Esophagus (tissue), 2 donors: ENCODE data around the gene STAT5A. TPM values are rescaled to one million over a fixed set of nuclear protein-coding genes. Genes with fewer than 3 reads are reported as not detected.
"Not testable (repeated sequence)": the region's sequence is repeated elsewhere in the genome, so short reads cannot be mapped to it uniquely, and the experiment has no call there.

ENCODE experiments used
- H3K27ac ChIP-seq, 2 donors: one replicate each; pipeline ENCODE4 v1.5.1; 2013; ENCODE audit warnings: low read depth in 2 of 2, mild to moderate bottlenecking in 2 of 2, inconsistent platforms in 1 of 2, low read length in 1 of 2, moderate library complexity in 1 of 2
- H3K27me3 ChIP-seq, 2 donors: one replicate each; pipeline ENCODE4 v1.6.1; 2013; ENCODE audit warnings: low read length in 2 of 2, control low read depth in 1 of 2, mild to moderate bottlenecking in 1 of 2; ENCODE audit not compliant: insufficient read depth in 2 of 2, control insufficient read depth in 1 of 2
- H3K36me3 ChIP-seq, 2 donors: one replicate each; pipeline ENCODE4 v1.6.1; 2013; ENCODE audit warnings: low read length in 1 of 2; ENCODE audit not compliant: control insufficient read depth in 2 of 2, insufficient read depth in 2 of 2
- H3K4me1 ChIP-seq, 2 donors: one replicate each; pipeline ENCODE4 v1.6.1; 2013; ENCODE audit warnings: low read length in 1 of 2; ENCODE audit not compliant: control insufficient read depth in 2 of 2, insufficient read depth in 2 of 2
- H3K4me3 ChIP-seq, 2 donors: one replicate each; pipeline ENCODE4 v1.5.1; 2013; ENCODE audit warnings: low read length in 2 of 2, mild to moderate bottlenecking in 2 of 2, low read depth in 1 of 2, moderate library complexity in 1 of 2
- H3K9me3 ChIP-seq, 2 donors: one replicate each; pipeline ENCODE4 v1.6.1; 2013; ENCODE audit warnings: mild to moderate bottlenecking in 2 of 2, low read depth in 1 of 2, low read length in 1 of 2, moderate library complexity in 1 of 2; ENCODE audit not compliant: control insufficient read depth in 2 of 2, insufficient read depth in 1 of 2
- whole genome bisulfite sequencing, 2 donors: extraction: QIAGEN DNeasy Blood & Tissue Kit; methylation state at CpG; one replicate each; pipeline ENCODE4 v1.1.7; 2013; 5-methylcytosine and 5-hydroxymethylcytosine counted together
- polyA plus RNA-seq, 2 donors: library from polyadenylated mRNA; stranded (reverse); fragments of 200-250 nt; gene quantifications; one replicate each; pipeline ENCODE4 v1.2.3, GENCODE V29; 2013
- donor health status: healthy with polysubstance abuse.
- donor health status: Bipolar disorder and iron deficiency.

Gene STAT5A
- polyA plus RNA-seq, 2 donors = 4.7 to 6.3 TPM

- H3K4me3 ChIP-seq, H3K9me3 ChIP-seq, H3K27me3 ChIP-seq, H3K4me1 ChIP-seq, H3K27ac ChIP-seq: not testable (repeated sequence)
- peaks cover 19 to 31% of the 10 kb centered on the region in 2 donors for H3K36me3 ChIP-seq
- WGBS, 2 donors = 96 to 99% methylated on average over 6 of the region's 6 CpGs
These were observed 29.7 kb downstream of the STAT5A start for GRCh38 chr17:42317967-42318366.

GRCh38 chr17:42321555-42321954 is 33.3 kb downstream of the STAT5A start:
- H3K27ac ChIP-seq = no peak overlapping the region
- H3K36me3 ChIP-seq = peaks cover 11 to 27% of the 10 kb centered on the region in 2 donors
- WGBS, 2 donors = 89 to 93% methylated on average over 4 of the region's 4 CpGs

GRCh38 chr17:42322382-42323267 is 34.3 kb downstream of the STAT5A start:
- Histone ChIP-seq H3K4me1 (peaks cover 3 to 4% of the 10 kb centered on the region in 2 donors), H3K36me3 (peaks cover 11 to 25% of the 10 kb centered on the region in 2 donors), H3K9me3 (no peaks in the 10 kb centered on the region), H3K27me3 (no peaks in the 10 kb centered on the region), H3K27ac (peak overlapping the region in 1 of 2 donors; percentile 68), H3K4me3 (no peak overlapping the region)
- 33% methylated on average over 10 of the region's 10 CpGs for WGBS, 2 donors

More at GRCh38 chr17:42321555-42321954, 33.3 kb downstream of the STAT5A start:
- no peaks in the 10 kb centered on the region for H3K9me3 ChIP-seq
- peaks cover 3 to 4% of the 10 kb centered on the region in 2 donors for H3K4me1 ChIP-seq
- no peak overlapping the region for H3K4me3 ChIP-seq
- no peaks in the 10 kb centered on the region for H3K27me3 ChIP-seq

- Histone ChIP-seq H3K4me1 (peaks cover 3 to 4% of the 10 kb centered on the region in 2 donors), H3K27me3 (no peaks in the 10 kb centered on the region), H3K36me3 (peaks cover 8 to 25% of the 10 kb centered on the region in 2 donors), H3K4me3 (no peak overlapping the region), H3K9me3 (no peaks in the 10 kb centered on the region), H3K27ac (peak overlapping the region in 1 of 2 donors; percentile 68)
- WGBS, 2 donors = 73 to 74% methylated on average over 5 of the region's 5 CpGs
These were observed 35.0 kb downstream of the STAT5A start for GRCh38 chr17:42323268-42323773.

- Histone ChIP-seq H3K27ac (peak overlapping the region; percentile 8 to 61), H3K27me3 (no peaks in the 10 kb centered on the region), H3K36me3 (peaks cover 6 to 21% of the 10 kb centered on the region in 2 donors), H3K9me3 (no peaks in the 10 kb centered on the region), H3K4me3 (no peak overlapping the region), H3K4me1 (peaks cover 0 to 6% of the 10 kb centered on the region in 2 donors)
- 40 to 69% methylated on average over 7 of the region's 7 CpGs for WGBS, 2 donors
These were observed 36.7 kb downstream of the STAT5A start for GRCh38 chr17:42325026-42325425.

- Histone ChIP-seq H3K4me3 (no peak overlapping the region), H3K9me3 (no peaks in the 10 kb centered on the region), H3K27me3 (no peaks in the 10 kb centered on the region), H3K36me3 (peaks cover 16 to 21% of the 10 kb centered on the region in 2 donors), H3K4me1 (peaks cover 0 to 2% of the 10 kb centered on the region in 2 donors), H3K27ac (peak overlapping the region; percentile 73 to 85)
- 29 to 36% methylated on average over 11 of the region's 11 CpGs for WGBS, 2 donors
These were observed 41.0 kb downstream of the STAT5A start for GRCh38 chr17:42329025-42329976.

- no peak overlapping the region for H3K4me3 ChIP-seq
- no peak overlapping the region for H3K27ac ChIP-seq
- H3K9me3 ChIP-seq = no peaks in the 10 kb centered on the region
- H3K4me1 ChIP-seq = peaks cover 0 to 2% of the 10 kb centered on the region in 2 donors
- peaks cover 16 to 28% of the 10 kb centered on the region in 2 donors for H3K36me3 ChIP-seq
- 43 to 62% methylated on average over 1 of the region's 1 CpG for WGBS, 2 donors
- H3K27me3 ChIP-seq = no peaks in the 10 kb centered on the region
These were observed 44.8 kb downstream of the STAT5A start for GRCh38 chr17:42333053-42333452.

- Histone ChIP-seq H3K27me3 (no peaks in the 10 kb centered on the region), H3K4me1 (no peaks in the 10 kb centered on the region), H3K27ac (no peak overlapping the region), H3K4me3 (no peak overlapping the region), H3K36me3 (peaks cover 20 to 23% of the 10 kb centered on the region in 2 donors), H3K9me3 (no peaks in the 10 kb centered on the region)
- WGBS, 2 donors = 83 to 88% methylated on average over 3 of the region's 3 CpGs
These were observed 46.4 kb downstream of the STAT5A start for GRCh38 chr17:42334677-42335076.

- Histone ChIP-seq H3K4me3 (no peak overlapping the region), H3K4me1 (no peaks in the 10 kb centered on the region), H3K9me3 (no peaks in the 10 kb centered on the region), H3K27me3 (no peaks in the 10 kb centered on the region), H3K27ac (peak overlapping the region in 1 of 2 donors; percentile 63), H3K36me3 (peaks cover 20 to 22% of the 10 kb centered on the region in 2 donors)
- 64 to 66% methylated on average over 15 of the region's 15 CpGs for WGBS, 2 donors
These were observed 49.1 kb downstream of the STAT5A start for GRCh38 chr17:42337442-42337841.
